Neural cell (in vitro differentiated cells): Measurements from ENCODE around the gene SYCE1L. TPM values are rescaled to one million over a fixed set of nuclear protein-coding genes. Genes with fewer than 3 reads are reported as not detected.
A peak's percentile ranks its signal among the peaks of the same experiment; 100 is the strongest.

Experiments
- H2AFZ ChIP-seq: fragments of 200-600, 300-800 bp; sonication (generic), shearing (Covaris generic); 2 replicates; pipeline ENCODE4 v1.6.0; 2014; ENCODE audit warnings: low read depth, mild to moderate bottlenecking, antibody characterized with exemption, low read length, moderate library complexity
- H3F3A ChIP-seq: fragments of 200-600 bp; shearing (Covaris generic); 2 replicates; pipeline ENCODE4 v1.6.1; 2016; ENCODE audit warnings: mild to moderate bottlenecking, moderate library complexity, mixed read lengths, antibody characterized with exemption, low read length; ENCODE audit not compliant: insufficient read depth, poor library complexity, severe bottlenecking
- H3K27ac ChIP-seq: fragments of 200-600, 300-800 bp; sonication (generic), shearing (Covaris generic); 2 replicates; pipeline ENCODE4 v1.5.1; 2014; ENCODE audit warnings: mild to moderate bottlenecking, low read length, moderate library complexity
- H3K27me3 ChIP-seq: fragments of 300-800, 200-600 bp; sonication (generic), shearing (Covaris generic); 2 replicates; pipeline ENCODE4 v1.6.0; 2014; ENCODE audit warnings: mild to moderate bottlenecking, low read depth, low read length, moderate library complexity; ENCODE audit not compliant: insufficient read depth
- H3K36me3 ChIP-seq: fragments of 300-800, 200-600 bp; sonication (generic), shearing (Covaris generic); 2 replicates; pipeline ENCODE4 v1.5.1; 2014; ENCODE audit warnings: mild to moderate bottlenecking, antibody characterized with exemption, low read length, moderate library complexity; ENCODE audit not compliant: insufficient read depth
- H3K4me2 ChIP-seq: fragments of 300-800, 200-600 bp; sonication (generic), shearing (Covaris generic); 2 replicates; pipeline ENCODE4 v1.6.0; 2014; ENCODE audit warnings: mild to moderate bottlenecking, low read length
- H3K4me3 ChIP-seq: fragments of 300-800, 200-600 bp; sonication (generic), shearing (Covaris generic); 2 replicates; pipeline ENCODE4 v1.5.1; 2014; ENCODE audit warnings: mild to moderate bottlenecking, low read length, moderate library complexity
- H3K79me2 ChIP-seq: fragments of 200-600 bp; shearing (Covaris generic); replicated peaks from 2 replicates; pipeline ENCODE4 v1.6.0; 2014; ENCODE audit warnings: mild to moderate bottlenecking, low read length, moderate library complexity; ENCODE audit not compliant: insufficient read depth
- H3K9ac ChIP-seq: fragments of 300-800, 200-600 bp; sonication (generic), shearing (Covaris generic); 2 replicates; pipeline ENCODE4 v1.6.1; 2016; ENCODE audit warnings: mild to moderate bottlenecking, low read length, mixed read lengths
- H3K9me2 ChIP-seq: fragments of 200-600 bp; shearing (Covaris generic); 2 replicates; pipeline ENCODE4 v1.6.1; 2016; ENCODE audit warnings: mild to moderate bottlenecking, low read length, mixed read lengths; ENCODE audit not compliant: insufficient read depth
- H3K9me3 ChIP-seq: fragments of 200-600, 300-800 bp; sonication (generic), shearing (Covaris generic); 2 replicates; pipeline ENCODE4 v1.6.1; 2016; ENCODE audit warnings: mild to moderate bottlenecking, mixed run types, low read length, moderate library complexity, mixed read lengths
- H4K20me1 ChIP-seq: fragments of 200-600 bp; shearing (Covaris generic); 2 replicates; pipeline ENCODE4 v1.6.1; 2016; ENCODE audit warnings: mild to moderate bottlenecking, mixed run types; ENCODE audit not compliant: insufficient read depth
- CTCF ChIP-seq: fragments of 450-650 bp; IDR thresholded peaks from 2 replicates; pipeline ENCODE4 v1.5.1; 2014; ENCODE audit warnings: antibody characterized with exemption, mild to moderate bottlenecking, moderate library complexity; ENCODE audit not compliant: poor library complexity, severe bottlenecking
- EP300 ChIP-seq: fragments of 450-650 bp; conservative IDR thresholded peaks from 2 replicates; pipeline ENCODE4 v1.6.1; 2014; ENCODE audit warnings: antibody characterized with exemption, mild to moderate bottlenecking, moderate library complexity; ENCODE audit not compliant: poor library complexity, severe bottlenecking
- EZH2 ChIP-seq: fragments of 200-600, 300-800 bp; shearing (Covaris generic), sonication (generic); IDR thresholded peaks from 2 replicates; pipeline ENCODE4 v1.6.1; 2014; ENCODE audit warnings: antibody characterized with exemption, low read length, borderline replicate concordance, mild to moderate bottlenecking; ENCODE audit not compliant: insufficient read depth, poor library complexity, severe bottlenecking
- MXI1 ChIP-seq: fragments of 450-650 bp; conservative IDR thresholded peaks from 2 replicates; pipeline ENCODE4 v1.6.1; 2014; ENCODE audit warnings: antibody characterized with exemption, mild to moderate bottlenecking; ENCODE audit not compliant: poor library complexity, severe bottlenecking
- POLR2AphosphoS5 ChIP-seq: IDR thresholded peaks from 2 replicates; pipeline ENCODE4 v1.6.1; 2012
- RAD21 ChIP-seq: fragments of 450-650 bp; conservative IDR thresholded peaks from 2 replicates; pipeline ENCODE4 v1.6.1; 2014; ENCODE audit warnings: antibody characterized with exemption, mild to moderate bottlenecking, moderate library complexity
- REST ChIP-seq: IDR thresholded peaks from 2 replicates; pipeline ENCODE4 v1.6.1; 2012; ENCODE audit warnings: borderline replicate concordance
- SMC3 ChIP-seq: fragments of 450-650 bp; conservative IDR thresholded peaks from 2 replicates; pipeline ENCODE4 v1.6.1; 2014; ENCODE audit warnings: antibody characterized with exemption, mild to moderate bottlenecking, moderate library complexity; ENCODE audit not compliant: poor library complexity
- TAF1 ChIP-seq: IDR thresholded peaks from 2 replicates; pipeline ENCODE4 v1.6.1; 2012; ENCODE audit warnings: low read depth
- polyA plus RNA-seq: library from polyadenylated mRNA; depleted of rRNA; stranded (reverse); fragments of >200 nt; gene quantifications from 2 replicates; pipeline ENCODE4 v1.2.3, GENCODE V29; 2014

SYCE1L gene
- polyA plus RNA-seq, 1 donor from 2014 or later = 1.7 TPM

GRCh38 chr16:77193377-77193776 lies 5.8 kb upstream of the SYCE1L start:
- Histone ChIP-seq H3K27ac (no peak overlapping the region), H3K27me3 (no peaks in the 10 kb centered on the region), H3K79me2 (peaks cover 20% of the 10 kb centered on the region), H3K9me2 (no peaks in the 10 kb centered on the region), H4K20me1 (no peaks in the 10 kb centered on the region), H3K4me2 (no peak overlapping the region), H3K4me3 (peak overlapping the region; percentile 96), H2AFZ (no peak overlapping the region), H3K36me3 (no peaks in the 10 kb centered on the region), H3K9ac (no peak overlapping the region), H3F3A (no peaks in the 10 kb centered on the region), H3K9me3 (no peaks in the 10 kb centered on the region)
- no peak for TF ChIP-seq MXI1
- no peak for TF ChIP-seq REST
- no peak for TF ChIP-seq EZH2
- no peak for TF ChIP-seq SMC3
- no peak for TF ChIP-seq RAD21

- Histone ChIP-seq H3K9ac (no peak overlapping the region), H3K27me3 (no peaks in the 10 kb centered on the region), H4K20me1 (no peaks in the 10 kb centered on the region), H2AFZ (no peak overlapping the region), H3K4me2 (no peak overlapping the region), H3K4me3 (no peak overlapping the region), H3K79me2 (peaks cover 20% of the 10 kb centered on the region), H3F3A (no peaks in the 10 kb centered on the region), H3K9me2 (no peaks in the 10 kb centered on the region), H3K9me3 (no peaks in the 10 kb centered on the region), H3K27ac (no peak overlapping the region), H3K36me3 (no peaks in the 10 kb centered on the region)
- no peak for TF ChIP-seq CTCF
Observed at GRCh38 chr16:77194295-77195231, 4.6 kb upstream of the SYCE1L start.

GRCh38 chr16:77195411-77195810 lies 3.8 kb upstream of the SYCE1L start:
- Histone ChIP-seq H3K9me2 (no peaks in the 10 kb centered on the region), H3K27me3 (no peaks in the 10 kb centered on the region), H3K79me2 (peaks cover 20% of the 10 kb centered on the region), H3K36me3 (no peaks in the 10 kb centered on the region), H4K20me1 (no peaks in the 10 kb centered on the region), H3K4me3 (no peak overlapping the region), H3K4me2 (no peak overlapping the region), H3K27ac (no peak overlapping the region), H2AFZ (no peak overlapping the region), H3F3A (no peaks in the 10 kb centered on the region), H3K9me3 (no peaks in the 10 kb centered on the region), H3K9ac (no peak overlapping the region)
- TF ChIP-seq EP300 (no peak), CTCF (no peak), MXI1 (no peak), SMC3 (no peak), POLR2AphosphoS5 (no peak), EZH2 (no peak), TAF1 (no peak)
